ENCODE results near the gene VAT1. TPM values are rescaled to one million over a fixed set of nuclear protein-coding genes. Genes with fewer than 3 reads are reported as not detected.
A peak's percentile ranks its signal among the peaks of the same experiment; 100 is the strongest.
"Not testable (repeated sequence)": the region's sequence is repeated elsewhere in the genome, so short reads cannot be mapped to it uniquely, and the experiment has no call there.

Gene VAT1
- total and polyA plus RNA-seq, 2 experiments from 2014 or later, result 207 to 251 TPM

DNA sequence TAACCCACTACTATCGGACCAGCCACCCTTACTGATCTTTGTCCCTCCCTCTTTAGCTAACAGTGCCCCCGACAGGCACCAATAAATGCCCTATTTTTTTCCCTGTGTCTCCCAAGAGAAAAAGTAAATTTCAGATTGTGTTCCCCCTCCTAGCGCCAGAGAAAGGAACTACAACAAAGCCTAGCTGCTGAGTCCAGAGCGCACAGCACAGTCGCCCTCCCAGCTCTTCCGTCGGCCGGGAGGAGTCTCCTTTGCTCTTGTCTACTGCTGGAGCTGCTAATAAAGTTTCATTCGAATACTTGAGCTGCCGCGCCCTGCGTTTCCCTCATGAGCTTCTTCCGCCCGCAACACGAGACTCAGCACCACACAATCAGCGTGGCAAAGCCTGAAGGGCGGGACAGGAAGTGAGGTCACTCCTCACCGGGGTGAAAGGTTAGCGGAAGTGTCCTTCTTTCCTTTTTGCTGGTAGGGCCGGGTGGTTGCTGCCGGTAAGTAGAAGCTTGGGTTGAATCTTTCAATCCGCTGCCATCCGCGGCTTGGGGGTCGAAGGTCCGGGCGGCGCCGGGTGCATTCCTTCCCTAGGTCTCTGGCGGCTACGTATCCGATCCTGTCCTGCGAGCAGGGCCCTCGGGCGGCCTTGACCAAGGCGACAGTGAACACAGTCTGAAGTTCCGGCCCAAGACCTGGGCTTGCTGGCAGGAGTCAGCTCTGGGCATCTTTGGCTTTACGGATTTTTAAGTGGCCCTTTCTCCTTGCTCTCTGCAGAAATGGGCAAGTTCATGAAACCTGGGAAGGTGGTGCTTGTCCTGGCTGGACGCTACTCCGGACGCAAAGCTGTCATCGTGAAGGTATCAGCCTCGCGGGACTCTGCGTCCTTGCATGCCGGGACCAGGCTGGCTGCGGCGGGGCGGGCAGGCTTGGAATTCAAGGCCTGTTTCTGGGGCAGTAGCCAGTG lies 23.9 kb downstream of the VAT1 start, which contains the start of gene RPL27:
Gene RPL27, plus strand, starts transcription at position 436 of the 955 bp plus-strand sequence. Its CDS starts 332 bp downstream, at position 768.
- Histone ChIP-seq H3K4me3 (peak within 1 kb of the TSS; percentile 38), H3K4me2 (peak within 1 kb of the TSS; percentile 93), H3K27ac (peak within 1 kb of the TSS; percentile 93), H2AFZ (peak within 1 kb of the TSS; percentile 18), H3K27me3 (no peaks in the 10 kb centered on the region), H3K9me2 (replicated peaks; ENCODE audit: insufficient read depth) (no peaks in the 10 kb centered on the region), H4K20me1 (ENCODE audit: insufficient read depth, poor library complexity, severe bottlenecking) (peaks cover 12% of the 10 kb centered on the region), H3K4me1 (ENCODE audit: insufficient read depth) (peaks cover 12% of the 10 kb centered on the region), H3K9me3 (ENCODE audit: low read depth) (no peaks in the 10 kb centered on the region), H3K36me3 (replicated peaks; ENCODE audit: insufficient read depth, low read depth) (no peaks in the 10 kb centered on the region), H3K79me2 (peaks cover 36% of the 10 kb centered on the region)
- 1% methylated on average over 49 of the region's 49 CpGs for WGBS (ENCODE audit: low lambda C conversion rate, missing lambda C conversion rate)
- no peak for TF ChIP-seq EZH2 (IDR thresholded peaks at IDR 0.05; ENCODE audit: borderline replicate concordance)
- TF ChIP-seq, protein P1, sequence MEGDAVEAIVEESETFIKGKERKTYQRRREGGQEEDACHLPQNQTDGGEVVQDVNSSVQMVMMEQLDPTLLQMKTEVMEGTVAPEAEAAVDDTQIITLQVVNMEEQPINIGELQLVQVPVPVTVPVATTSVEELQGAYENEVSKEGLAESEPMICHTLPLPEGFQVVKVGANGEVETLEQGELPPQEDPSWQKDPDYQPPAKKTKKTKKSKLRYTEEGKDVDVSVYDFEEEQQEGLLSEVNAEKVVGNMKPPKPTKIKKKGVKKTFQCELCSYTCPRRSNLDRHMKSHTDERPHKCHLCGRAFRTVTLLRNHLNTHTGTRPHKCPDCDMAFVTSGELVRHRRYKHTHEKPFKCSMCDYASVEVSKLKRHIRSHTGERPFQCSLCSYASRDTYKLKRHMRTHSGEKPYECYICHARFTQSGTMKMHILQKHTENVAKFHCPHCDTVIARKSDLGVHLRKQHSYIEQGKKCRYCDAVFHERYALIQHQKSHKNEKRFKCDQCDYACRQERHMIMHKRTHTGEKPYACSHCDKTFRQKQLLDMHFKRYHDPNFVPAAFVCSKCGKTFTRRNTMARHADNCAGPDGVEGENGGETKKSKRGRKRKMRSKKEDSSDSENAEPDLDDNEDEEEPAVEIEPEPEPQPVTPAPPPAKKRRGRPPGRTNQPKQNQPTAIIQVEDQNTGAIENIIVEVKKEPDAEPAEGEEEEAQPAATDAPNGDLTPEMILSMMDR (IDR thresholded peaks at IDR 0.05; ENCODE audit: poor library complexity), result peak; percentile 77
- DNase-seq (ENCODE audit: low spot score), result peak; percentile 99

DNA sequence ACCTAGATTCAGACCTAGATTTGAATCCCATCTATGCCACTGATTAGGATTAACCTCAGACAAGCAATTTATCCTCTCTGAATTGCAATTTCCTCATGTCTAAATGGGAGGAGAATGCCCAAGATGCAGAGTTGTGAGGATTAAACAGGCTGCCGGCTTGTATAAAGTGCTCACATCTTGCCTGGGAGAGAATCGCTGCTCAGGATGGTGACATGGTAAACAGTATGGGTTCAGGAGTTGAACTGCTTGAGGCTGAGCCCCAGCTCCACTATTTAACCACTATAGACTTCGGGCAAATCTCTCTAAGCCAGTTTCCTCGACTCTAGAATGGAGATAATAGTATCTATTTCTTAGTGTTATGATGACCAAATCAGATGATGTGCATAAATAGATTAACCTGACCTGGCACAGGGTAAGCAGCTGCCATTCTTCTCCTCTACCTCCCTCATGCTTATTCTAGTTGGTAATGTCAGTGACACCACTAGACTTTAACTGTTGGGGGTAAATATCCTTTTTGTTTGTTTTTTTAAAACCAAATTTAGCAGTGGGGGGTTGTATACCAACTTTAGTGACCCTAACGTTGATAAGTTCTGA lies 24.7 kb downstream of the VAT1 start:
- Histone ChIP-seq H2AFZ (peak overlapping the region; percentile 18), H3K4me3 (no peak overlapping the region), H3K9me3 (ENCODE audit: low read depth) (no peaks in the 10 kb centered on the region)

DNA sequence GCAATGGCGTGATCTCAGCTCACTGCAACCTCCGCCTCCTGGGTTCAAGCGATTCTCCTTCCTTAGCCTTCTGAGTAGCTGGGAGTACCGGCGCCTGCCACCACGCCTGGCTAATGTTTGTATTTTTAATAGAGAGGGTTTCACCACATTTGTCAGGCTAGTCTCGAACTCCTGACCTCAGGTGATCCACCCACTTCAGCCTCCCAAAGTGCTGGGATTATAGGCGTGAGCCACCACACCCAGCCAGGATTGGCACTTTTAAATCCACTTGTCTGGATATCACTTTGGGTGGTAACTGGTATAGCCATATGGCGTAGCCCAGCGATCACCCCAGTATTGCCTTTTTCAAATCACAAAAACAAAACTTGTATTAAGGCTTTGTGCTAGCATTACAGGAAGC lies 28.3 kb downstream of the VAT1 start:
- H3K27ac ChIP-seq; H3K36me3 ChIP-seq (replicated peaks; ENCODE audit: insufficient read depth, low read depth); H3K27me3 ChIP-seq; H4K20me1 ChIP-seq (ENCODE audit: insufficient read depth, poor library complexity, severe bottlenecking); H2AFZ ChIP-seq; H3K4me3 ChIP-seq; H3K9me2 ChIP-seq (replicated peaks; ENCODE audit: insufficient read depth); H3K4me2 ChIP-seq; H3K9me3 ChIP-seq (ENCODE audit: low read depth); H3K4me1 ChIP-seq (ENCODE audit: insufficient read depth); DNase-seq (ENCODE audit: low spot score); H3K79me2 ChIP-seq: not testable (repeated sequence)
- 91% methylated on average over 9 of the region's 10 CpGs for WGBS (ENCODE audit: low lambda C conversion rate, missing lambda C conversion rate)

More for the DNA sequence above, 24.7 kb downstream of the VAT1 start:
- Histone ChIP-seq H3K4me1 (ENCODE audit: insufficient read depth) (peaks cover 12% of the 10 kb centered on the region), H3K79me2 (peaks cover 36% of the 10 kb centered on the region), H3K9me2 (replicated peaks; ENCODE audit: insufficient read depth) (no peaks in the 10 kb centered on the region), H3K36me3 (replicated peaks; ENCODE audit: insufficient read depth, low read depth) (no peaks in the 10 kb centered on the region), H3K4me2 (peak overlapping the region; percentile 66), H3K27me3 (no peaks in the 10 kb centered on the region), H4K20me1 (ENCODE audit: insufficient read depth, poor library complexity, severe bottlenecking) (peaks cover 12% of the 10 kb centered on the region), H3K27ac (peak overlapping the region; percentile 36)
- no peak for TF ChIP-seq EZH2 (IDR thresholded peaks at IDR 0.05; ENCODE audit: borderline replicate concordance)
- no peak for TF ChIP-seq EZH2phosphoT487 (IDR thresholded peaks at IDR 0.05; ENCODE audit: low read depth, severe bottlenecking, unreplicated experiment)
- TF ChIP-seq, protein P1 (IDR thresholded peaks at IDR 0.05; ENCODE audit: poor library complexity), result no peak
- no peak for DNase-seq (ENCODE audit: low spot score)
- WGBS (ENCODE audit: low lambda C conversion rate, missing lambda C conversion rate), result 30% methylated on average over 5 of the region's 5 CpGs

DNA sequence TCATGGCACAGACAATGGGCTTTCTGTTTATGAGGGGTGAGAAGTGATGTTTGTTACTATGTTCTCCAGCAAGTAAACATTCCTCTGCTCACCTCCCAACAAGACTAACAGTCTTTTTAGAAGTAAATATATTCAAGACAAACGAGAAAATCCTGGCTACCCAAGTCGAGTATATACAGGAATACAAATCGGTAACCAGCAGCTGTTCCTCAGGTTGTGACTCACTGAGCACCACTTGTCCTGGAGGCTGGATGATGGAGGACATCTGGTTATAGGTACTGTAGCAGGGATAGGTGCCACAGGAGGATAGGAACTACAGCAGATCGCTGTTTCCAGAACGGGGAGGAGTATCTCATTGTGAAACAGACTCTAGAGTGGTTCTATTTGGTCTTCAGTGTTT lies 29.3 kb downstream of the VAT1 start:
- H3K9me2 ChIP-seq (replicated peaks; ENCODE audit: insufficient read depth), result no peaks in the 10 kb centered on the region
- H3K4me2 ChIP-seq, result no peak overlapping the region
- no peak for TF ChIP-seq EZH2phosphoT487 (IDR thresholded peaks at IDR 0.05; ENCODE audit: low read depth, severe bottlenecking, unreplicated experiment)
- TF ChIP-seq EZH2 (IDR thresholded peaks at IDR 0.05; ENCODE audit: borderline replicate concordance), result no peak
- TF ChIP-seq, protein P1 (IDR thresholded peaks at IDR 0.05; ENCODE audit: poor library complexity), result no peak
- peaks cover 3% of the 10 kb centered on the region for H3K4me1 ChIP-seq (ENCODE audit: insufficient read depth)
- H3K27me3 ChIP-seq, result no peaks in the 10 kb centered on the region
- H3K27ac ChIP-seq, result no peak overlapping the region
- no peaks in the 10 kb centered on the region for H4K20me1 ChIP-seq (ENCODE audit: insufficient read depth, poor library complexity, severe bottlenecking)
- H3K9me3 ChIP-seq (ENCODE audit: low read depth), result no peaks in the 10 kb centered on the region
- H3K79me2 ChIP-seq, result no peaks in the 10 kb centered on the region
- no peaks in the 10 kb centered on the region for H3K36me3 ChIP-seq (replicated peaks; ENCODE audit: insufficient read depth, low read depth)
- WGBS (ENCODE audit: low lambda C conversion rate, missing lambda C conversion rate), result 90% methylated on average over 5 of the region's 5 CpGs
- H3K4me3 ChIP-seq, result no peak overlapping the region
- DNase-seq (ENCODE audit: low spot score), result no peak
- no peak overlapping the region for H2AFZ ChIP-seq
